Measurements from ENCODE around the gene UPF1.
A peak's percentile ranks its signal among the peaks of the same experiment; 100 is the strongest.

- TF ChIP-seq POLR2A (IDR thresholded peaks at IDR 0.05) = no peak
- TF ChIP-seq CTCF (IDR thresholded peaks at IDR 0.05) = peak; percentile 58 to 85 (median 75)
Observed at GRCh38 chr19:18846862-18847548, 15.2 kb downstream of the UPF1 start.

Measured in Peyer's patch (tissue), 4 donors.